GM12864 (cell line): ENCODE measurements around the gene PTPRO.

ENCODE experiments used
- DNase-seq: peaks from one replicate; pipeline ENCODE4 v3.0.0-alpha.2; 2011; ENCODE audit warnings: low read depth
- H3K4me3 ChIP-seq: 2 replicates; pipeline ENCODE4 v1.5.1; 2011; ENCODE audit warnings: mild to moderate bottlenecking, low read depth, low read length, control low read depth
- TF ChIP-seq, protein P1 (sequence below): IDR thresholded peaks from 2 replicates; pipeline ENCODE4 v1.5.1; 2011; ENCODE audit warnings: low read depth, mild to moderate bottlenecking, moderate library complexity, low read length, control low read depth, inconsistent platforms; ENCODE audit errors: missing control alignments

PTPRO gene

DNA sequence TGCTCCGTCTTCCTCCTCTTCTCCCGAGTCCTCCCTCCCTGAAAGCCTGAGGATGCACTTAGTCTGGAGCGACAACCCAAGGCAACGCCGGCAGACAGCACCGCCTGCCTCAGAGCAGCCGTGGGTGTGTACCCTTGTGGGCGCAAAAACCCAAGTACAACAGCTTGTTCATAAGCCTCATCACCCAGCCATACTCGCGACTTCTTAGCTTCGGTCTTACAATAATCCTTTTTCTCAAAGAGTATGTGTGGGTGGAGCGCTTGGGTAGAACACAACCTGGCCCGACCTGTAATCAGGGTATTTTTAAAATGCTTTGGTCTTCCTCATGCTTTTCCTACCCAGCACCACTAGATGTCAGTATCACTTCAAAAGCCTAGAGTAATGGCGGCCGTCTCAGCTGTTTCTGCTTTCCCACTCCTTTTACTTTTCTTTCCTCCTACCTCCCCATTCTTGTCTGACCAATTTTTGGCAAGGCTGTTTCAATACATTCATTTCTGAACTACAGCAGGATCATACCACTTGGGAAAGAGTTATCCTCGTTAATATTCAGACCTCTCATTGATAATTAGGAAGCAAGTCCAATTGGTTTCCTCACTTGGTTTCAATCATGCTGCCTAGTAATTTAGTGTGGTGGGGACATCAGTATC is 268.0 kb downstream of the PTPRO start:
- H3K4me3 ChIP-seq, result no peak overlapping the region
- peak; percentile 36 for DNase-seq
- TF ChIP-seq, protein P1, sequence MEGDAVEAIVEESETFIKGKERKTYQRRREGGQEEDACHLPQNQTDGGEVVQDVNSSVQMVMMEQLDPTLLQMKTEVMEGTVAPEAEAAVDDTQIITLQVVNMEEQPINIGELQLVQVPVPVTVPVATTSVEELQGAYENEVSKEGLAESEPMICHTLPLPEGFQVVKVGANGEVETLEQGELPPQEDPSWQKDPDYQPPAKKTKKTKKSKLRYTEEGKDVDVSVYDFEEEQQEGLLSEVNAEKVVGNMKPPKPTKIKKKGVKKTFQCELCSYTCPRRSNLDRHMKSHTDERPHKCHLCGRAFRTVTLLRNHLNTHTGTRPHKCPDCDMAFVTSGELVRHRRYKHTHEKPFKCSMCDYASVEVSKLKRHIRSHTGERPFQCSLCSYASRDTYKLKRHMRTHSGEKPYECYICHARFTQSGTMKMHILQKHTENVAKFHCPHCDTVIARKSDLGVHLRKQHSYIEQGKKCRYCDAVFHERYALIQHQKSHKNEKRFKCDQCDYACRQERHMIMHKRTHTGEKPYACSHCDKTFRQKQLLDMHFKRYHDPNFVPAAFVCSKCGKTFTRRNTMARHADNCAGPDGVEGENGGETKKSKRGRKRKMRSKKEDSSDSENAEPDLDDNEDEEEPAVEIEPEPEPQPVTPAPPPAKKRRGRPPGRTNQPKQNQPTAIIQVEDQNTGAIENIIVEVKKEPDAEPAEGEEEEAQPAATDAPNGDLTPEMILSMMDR, result peak; percentile 88

DNA sequence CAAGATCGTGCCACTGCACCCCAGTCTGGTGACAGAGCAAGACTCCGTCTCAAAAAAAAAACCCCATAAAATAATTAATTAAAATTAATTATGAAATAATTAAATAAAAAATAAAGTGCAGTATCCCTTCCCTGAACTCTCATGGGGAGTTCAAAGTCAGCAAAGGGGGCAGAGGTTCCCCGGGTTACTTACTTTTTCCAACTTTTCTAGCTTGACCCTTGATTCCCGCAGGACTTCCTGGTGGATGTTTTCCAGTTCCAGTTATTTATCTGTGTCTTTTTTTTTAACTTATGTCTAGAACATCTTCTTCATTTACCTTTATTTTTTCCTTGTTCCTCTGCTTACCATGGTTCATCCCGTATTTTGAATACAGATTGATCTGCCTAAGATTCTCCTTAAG is 269.5 kb downstream of the PTPRO start:
- no peak overlapping the region for H3K4me3 ChIP-seq
- no peak for DNase-seq
- TF ChIP-seq, protein P1, result no peak

DNA sequence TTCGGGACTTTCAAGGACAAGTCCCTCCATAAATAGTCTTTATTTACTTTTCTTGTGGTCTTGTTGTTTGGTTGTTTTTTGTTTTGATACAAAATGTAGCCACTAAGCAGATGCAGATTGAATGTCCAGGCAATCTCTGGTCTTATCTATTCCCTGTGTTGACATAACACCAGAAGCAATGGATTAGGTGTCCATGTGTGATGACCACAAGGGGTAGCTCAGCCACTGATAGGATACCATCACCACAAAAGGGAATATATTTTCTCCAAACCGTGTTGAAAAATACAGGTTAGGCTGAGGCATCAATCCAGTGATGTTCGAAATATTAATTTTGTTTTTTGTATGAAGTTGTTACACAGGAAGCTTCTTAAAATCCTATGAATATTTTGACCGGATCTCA is 270.6 kb downstream of the PTPRO start:
- no peak for DNase-seq
- TF ChIP-seq, protein P1, result no peak
- H3K4me3 ChIP-seq, result no peak overlapping the region

DNA sequence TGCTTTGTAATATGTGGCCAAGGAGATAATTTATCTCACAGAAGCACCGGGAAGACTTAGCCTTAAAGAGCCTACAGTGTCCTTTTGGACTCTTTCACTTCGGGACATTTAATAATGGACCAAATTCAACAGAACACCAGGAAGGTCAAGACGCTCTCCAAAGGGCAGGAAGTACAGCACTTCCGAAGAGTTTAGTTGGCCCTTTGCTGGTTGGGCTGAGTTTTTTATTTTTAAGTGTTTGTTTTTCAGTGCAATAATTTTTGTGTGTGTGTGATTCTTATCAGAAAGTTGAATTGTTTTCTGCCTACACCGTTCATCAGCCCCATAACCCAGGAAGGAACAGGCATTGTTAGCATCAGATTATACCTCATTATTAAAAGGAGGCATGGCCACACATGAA is 273.9 kb downstream of the PTPRO start:
- H3K4me3 ChIP-seq, result no peak overlapping the region
- no peak for DNase-seq
- TF ChIP-seq, protein P1, result no peak

DNA sequence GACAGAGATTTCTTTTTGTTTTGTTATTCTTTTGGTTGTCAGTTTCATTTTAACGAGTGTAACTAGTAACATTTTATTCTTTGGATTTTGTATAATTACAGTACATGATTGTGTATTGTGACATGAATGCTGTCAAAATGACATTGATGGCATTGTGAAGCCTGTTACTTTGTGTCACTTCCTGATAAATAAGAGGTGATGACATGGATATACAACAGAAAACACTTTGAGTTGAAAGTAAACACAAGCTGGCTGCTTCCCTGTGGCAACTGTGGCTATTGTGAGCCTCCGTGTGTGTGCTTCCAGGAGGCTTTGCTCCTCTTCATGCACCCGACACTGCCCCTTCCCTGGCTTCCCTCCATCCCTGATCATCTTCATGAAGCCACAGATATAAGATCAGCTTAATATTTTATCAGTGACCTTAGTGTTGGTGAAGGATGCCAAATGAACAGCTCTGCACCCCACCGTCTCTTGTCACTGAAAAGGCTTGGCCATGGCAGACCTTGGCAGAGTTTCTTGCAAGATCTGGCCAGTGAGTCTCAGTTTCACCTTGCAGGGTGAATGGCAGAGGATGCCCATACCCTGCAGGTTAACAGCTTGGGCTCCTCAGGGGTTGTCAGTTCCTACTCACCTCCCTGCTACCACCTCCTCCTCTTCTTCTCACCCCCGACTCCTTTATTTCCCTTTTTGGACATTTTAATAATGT is 275.0 kb downstream of the PTPRO start:
- H3K4me3 ChIP-seq, result no peak overlapping the region
- TF ChIP-seq, protein P1, result no peak
- DNase-seq, result no peak

DNA sequence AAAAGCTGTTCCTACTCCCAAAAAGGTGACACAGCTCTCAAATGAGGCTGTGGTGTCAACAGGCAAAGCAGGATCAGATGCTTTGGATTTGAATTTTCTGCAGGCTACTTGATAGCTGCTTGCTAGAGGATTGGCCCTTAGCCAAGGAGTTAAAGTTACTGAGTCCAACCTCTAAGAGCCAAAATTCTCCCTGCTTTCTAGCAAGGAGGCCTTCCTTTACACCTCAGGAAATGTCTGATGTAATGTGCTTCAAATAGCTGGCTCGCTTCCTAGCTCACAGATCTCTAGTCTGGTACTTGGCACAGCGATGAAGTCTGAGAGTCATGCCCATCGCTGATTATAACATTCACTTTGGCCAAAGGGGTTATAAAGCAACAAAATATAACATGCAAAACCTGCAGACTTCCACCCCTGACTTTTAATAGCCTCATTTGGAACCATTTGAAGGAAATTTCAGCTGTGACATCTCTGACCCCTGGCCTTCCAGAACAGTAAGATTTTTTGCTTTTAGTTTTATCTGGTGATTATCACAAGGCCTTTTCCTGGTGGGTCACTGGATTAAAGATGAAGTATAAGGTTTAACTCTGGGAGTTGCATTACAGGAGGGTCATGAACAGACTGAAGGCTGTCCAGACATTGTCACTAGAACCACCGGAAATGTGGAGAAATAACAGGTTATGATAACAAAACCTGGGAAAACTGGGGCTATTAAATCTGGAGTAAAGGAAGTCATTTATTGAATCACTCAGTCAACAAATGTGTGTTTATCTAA is 277.1 kb downstream of the PTPRO start:
- TF ChIP-seq, protein P1, result no peak
- DNase-seq, result no peak
- H3K4me3 ChIP-seq, result no peak overlapping the region
